K562 (cell line): Measurements from ENCODE around the gene OR2W1. TPM values are rescaled to one million over a fixed set of nuclear protein-coding genes. Genes with fewer than 3 reads are reported as not detected.

Experiments used
- CBX5 ChIP-seq: IDR thresholded peaks from 2 replicates; pipeline ENCODE4 v1.6.1; 2014; ENCODE audit warnings: low read depth, borderline replicate concordance
- CC2D1A ChIP-seq: fragments of 450-650 bp; IDR thresholded peaks from 2 replicates; pipeline ENCODE4 v1.6.1; 2017; ENCODE audit warnings: mild to moderate bottlenecking
- CHD2 ChIP-seq: IDR thresholded peaks from 2 replicates; pipeline ENCODE4 v1.6.1; 2011; ENCODE audit warnings: low read depth, low read length
- CREB3L1 ChIP-seq: fragments of 450-650 bp; IDR thresholded peaks from 2 replicates; pipeline ENCODE4 v1.6.1; 2014; ENCODE audit warnings: low read depth, mild to moderate bottlenecking, moderate library complexity, borderline replicate concordance
- DMBX1 ChIP-seq: fragments of 250-450 bp; sonication (Bioruptor Pico); IDR thresholded peaks from 2 replicates; pipeline ENCODE4 v1.8.0; 2022; ENCODE audit warnings: inconsistent platforms, mild to moderate bottlenecking, moderate library complexity, borderline replicate concordance
- EP400 ChIP-seq: fragments of 450-650 bp; IDR thresholded peaks from 2 replicates; pipeline ENCODE4 v1.6.1; 2017; ENCODE audit warnings: antibody characterized with exemption, mild to moderate bottlenecking, moderate library complexity
- FOXJ3 ChIP-seq: sonication (generic); formaldehyde crosslinking; IDR thresholded peaks from 2 replicates; pipeline ENCODE4 v1.4.0; 2020; ENCODE audit warnings: mild to moderate bottlenecking, missing genetic modification reagents
- GABPB1 ChIP-seq: sonication (generic); formaldehyde crosslinking; IDR thresholded peaks from 2 replicates; pipeline ENCODE4 v1.8.0; 2022; ENCODE audit warnings: mild to moderate bottlenecking, missing genetic modification reagents
- HMBOX1 ChIP-seq: sonication (generic); IDR thresholded peaks from 2 replicates; pipeline ENCODE4 v1.6.1; 2016
- LEF1 ChIP-seq: fragments of 450-650 bp; IDR thresholded peaks from 2 replicates; pipeline ENCODE4 v1.6.1; 2016; ENCODE audit warnings: mild to moderate bottlenecking
- MLX ChIP-seq, 2 experiments: fragments of 450-650 bp in 1 of 2; sonication (generic) in 1 of 2; formaldehyde crosslinking; conservative IDR thresholded peaks; 2 replicates each; pipeline versions ENCODE4 v1.4.0 to v1.8.1; 2020 to 2022; ENCODE audit warnings: mild to moderate bottlenecking in 1 of 2, missing genetic modification reagents in 1 of 2
- NCOA6 ChIP-seq: fragments of 450-650 bp; IDR thresholded peaks from 2 replicates; pipeline ENCODE4 v1.6.1; 2017; ENCODE audit warnings: mild to moderate bottlenecking
- NEUROD1 ChIP-seq: fragments of 150-350 bp; IDR thresholded peaks from 2 replicates; pipeline ENCODE4 v1.6.1; 2014; ENCODE audit warnings: borderline replicate concordance, low read length, low read depth; ENCODE audit not compliant: partially characterized antibody
- PCBP2 ChIP-seq: fragments of 200-400 bp; formaldehyde crosslinking; IDR thresholded peaks from 2 replicates; pipeline ENCODE4 v1.6.1; 2018; ENCODE audit warnings: low read length, low read depth, mild to moderate bottlenecking, moderate library complexity; ENCODE audit not compliant: poor library complexity, severe bottlenecking
- RERE ChIP-seq: sonication (generic); formaldehyde crosslinking; IDR thresholded peaks from 2 replicates; pipeline ENCODE4 v1.8.0; 2023; ENCODE audit warnings: missing genetic modification reagents, mild to moderate bottlenecking, borderline replicate concordance
- SNIP1 ChIP-seq: fragments of 450-650 bp; IDR thresholded peaks from 2 replicates; pipeline ENCODE4 v1.7.1; 2017; ENCODE audit warnings: low read depth, mild to moderate bottlenecking
- SP2 ChIP-seq: IDR thresholded peaks from 2 replicates; pipeline ENCODE4 v1.6.1; 2011; ENCODE audit warnings: mild to moderate bottlenecking, low read depth, low read length, moderate library complexity; ENCODE audit not compliant: poor library complexity, severe bottlenecking; ENCODE audit errors: extremely low read depth
- TAF9B ChIP-seq: fragments of 450-650 bp; IDR thresholded peaks from 2 replicates; pipeline ENCODE4 v1.6.1; 2018; ENCODE audit warnings: mild to moderate bottlenecking; ENCODE audit not compliant: partially characterized antibody
- TAL1 ChIP-seq: fragments of 450-650 bp; IDR thresholded peaks from 2 replicates; pipeline ENCODE4 v1.6.1; 2016; ENCODE audit warnings: mild to moderate bottlenecking
- ZNF316 ChIP-seq: fragments of 450-650 bp; IDR thresholded peaks from 2 replicates; pipeline ENCODE4 v1.6.1; 2016
- ZNF551 ChIP-seq: fragments of 250-450 bp; sonication (Bioruptor Pico); IDR thresholded peaks from 2 replicates; pipeline ENCODE4 v1.5.0; 2021; ENCODE audit warnings: mild to moderate bottlenecking, moderate library complexity
- polyA plus RNA-seq, 8 experiments: library from polyadenylated mRNA; depleted of rRNA in 4 of 8; stranded (reverse) in 5 of 8; unstranded in 3 of 8; fragments of >200 nt; fragmentation: Nextera tagmentation in 2 of 8; fragmentation: Illumina TruSeq in 1 of 8; extraction: Ambion mirVana in 2 of 8; extraction: Trizol in 1 of 8; gene quantifications; 2 replicates each; pipeline versions ENCODE4 v1.2.1 to v1.2.3, GENCODE V29; 2011 to 2014; ENCODE audit warnings: inconsistent platforms in 1 of 8, missing spikeins in 1 of 8
- total RNA-seq, 7 experiments: library from RNA; depleted of rRNA in 6 of 7; stranded (reverse); fragments of >200 nt in 6 of 7; fragmentation: Illumina TruSeq in 2 of 7; extraction: Trizol in 2 of 7; gene quantifications; 2 replicates each; pipeline versions ENCODE4 v1.2.1 to v1.2.3, GENCODE V29; 2011 to 2021; ENCODE audit warnings: low replicate concordance in 1 of 7

The OR2W1 gene
- total and polyA plus RNA-seq, 9 of the 15 experiments (the other 6 are each of a cell fraction or from before 2014, with no cell fraction given), result not detected

- TF ChIP-seq RERE (CRISPR knock-in tag) (no peak), NEUROD1 (peak; percentile 53), CBX5 (no peak), LEF1 (peak; percentile 20; the same call in 1 of the 2 replicates), TAF9B (peak; percentile 82), CC2D1A (peak; percentile 70; the same call in 1 of the 2 replicates), SNIP1 (peak; percentile 79), PCBP2 (no peak), ZNF551 (no peak), SP2 (peak; percentile 56), MLX (CRISPR knock-in tag; conservative IDR thresholded peaks at IDR 0.05) (no peak), CHD2 (no peak), DMBX1 (CRISPR knock-in tag) (peak; percentile 86; the same call in 1 of the 2 replicates), ZNF316 (peak; percentile 84), EP400 (peak; percentile 81), CREB3L1 (peak; percentile 54; the same call in 1 of the 2 replicates), GABPB1 (CRISPR knock-in tag) (peak; percentile 88), NCOA6 (no peak), TAL1 (no peak), HMBOX1 (no peak), FOXJ3 (CRISPR knock-in tag) (no peak)
Observed at GRCh38 chr6:29005183-29005885, 39.6 kb downstream of the OR2W1 start, which contains the start of gene ZNF311 (continued).
